Spleen (tissue), 7 donors: ENCODE measurements around the gene HNF1A.

ENCODE experiments used
- POLR2A ChIP-seq, 3 donors: fragments of 450-650 bp; IDR thresholded peaks; one replicate each; pipeline ENCODE4 v1.5.1; 2017; ENCODE audit warnings: antibody characterized with exemption in 3 of 3, mild to moderate bottlenecking in 1 of 3
- TF ChIP-seq, protein P1 (sequence below), 11 experiments: fragments of 200-600 bp in 7 of 11; fragments of 450-650 bp in 4 of 11; sonication (generic) in 4 of 11; IDR thresholded peaks in 8 of 11; conservative IDR thresholded peaks in 3 of 11; 1 replicate in 7 of 11; 2 replicates in 4 of 11; pipeline versions ENCODE4 v1.4.0 to v1.8.0; 2016 to 2021; ENCODE audit warnings: antibody characterized with exemption in 11 of 11, inconsistent platforms in 4 of 11, mild to moderate bottlenecking in 1 of 11
- donor health status: DM: no; HTN: no; CAD: no; lungs with moderate emphysema.
- donor health status: DM: no; HTN: no; CAD: no.
- donor health status: DM: no; HTN: no; CAD: no.

- TF ChIP-seq, protein P1, sequence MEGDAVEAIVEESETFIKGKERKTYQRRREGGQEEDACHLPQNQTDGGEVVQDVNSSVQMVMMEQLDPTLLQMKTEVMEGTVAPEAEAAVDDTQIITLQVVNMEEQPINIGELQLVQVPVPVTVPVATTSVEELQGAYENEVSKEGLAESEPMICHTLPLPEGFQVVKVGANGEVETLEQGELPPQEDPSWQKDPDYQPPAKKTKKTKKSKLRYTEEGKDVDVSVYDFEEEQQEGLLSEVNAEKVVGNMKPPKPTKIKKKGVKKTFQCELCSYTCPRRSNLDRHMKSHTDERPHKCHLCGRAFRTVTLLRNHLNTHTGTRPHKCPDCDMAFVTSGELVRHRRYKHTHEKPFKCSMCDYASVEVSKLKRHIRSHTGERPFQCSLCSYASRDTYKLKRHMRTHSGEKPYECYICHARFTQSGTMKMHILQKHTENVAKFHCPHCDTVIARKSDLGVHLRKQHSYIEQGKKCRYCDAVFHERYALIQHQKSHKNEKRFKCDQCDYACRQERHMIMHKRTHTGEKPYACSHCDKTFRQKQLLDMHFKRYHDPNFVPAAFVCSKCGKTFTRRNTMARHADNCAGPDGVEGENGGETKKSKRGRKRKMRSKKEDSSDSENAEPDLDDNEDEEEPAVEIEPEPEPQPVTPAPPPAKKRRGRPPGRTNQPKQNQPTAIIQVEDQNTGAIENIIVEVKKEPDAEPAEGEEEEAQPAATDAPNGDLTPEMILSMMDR (IDR thresholded peaks at IDR 0.05 in 8 of 11, conservative IDR thresholded peaks at IDR 0.05 in 3 of 11), result no peak
- TF ChIP-seq POLR2A (IDR thresholded peaks at IDR 0.05), result no peak
These were observed 22.7 kb downstream of the HNF1A start for GRCh38 chr12:121001060-121001459.
